NCI-H524 (cell line): Measurements from ENCODE around the gene CD37.
"Not testable (repeated sequence)": the region's sequence is repeated elsewhere in the genome, so short reads cannot be mapped to it uniquely, and the experiment has no call there.

ENCODE experiments used
- DNase-seq, 2 experiments: peaks; one replicate each; lab custom pipeline; 2025; lab: John Stamatoyannopoulos, UW

CD37 gene

GRCh38 chr19:49335071-49335783 is at the start of gene CD37:
TSS of gene CD37 (plus strand) at chr19:49335406. CDS start at chr19:49335541, 135 bp downstream.
- DNase-seq, result no peak

GRCh38 chr19:49287141-49287770 is 48.0 kb upstream of the CD37 start:
- no peak for DNase-seq

GRCh38 chr19:49288205-49288604 is 47.0 kb upstream of the CD37 start:
- DNase-seq, result not testable (repeated sequence)

- DNase-seq, result not testable (repeated sequence)
These were observed 45.9 kb upstream of the CD37 start for GRCh38 chr19:49289286-49289685.

- DNase-seq, result no peak
These were observed 44.7 kb upstream of the CD37 start for GRCh38 chr19:49290517-49290916.

GRCh38 chr19:49294401-49294800 is 40.8 kb upstream of the CD37 start:
- no peak for DNase-seq

GRCh38 chr19:49295208-49295880 is 39.9 kb upstream of the CD37 start:
- DNase-seq, result no peak

- no peak for DNase-seq
These were observed 37.8 kb upstream of the CD37 start for GRCh38 chr19:49297403-49297802.

- not testable (repeated sequence) for DNase-seq
These were observed 36.6 kb upstream of the CD37 start for GRCh38 chr19:49298653-49299052.

GRCh38 chr19:49301165-49301865 is 33.9 kb upstream of the CD37 start:
- peak; percentile 43 to 84 for DNase-seq

- DNase-seq, result no peak
These were observed 33.3 kb upstream of the CD37 start for GRCh38 chr19:49301866-49302252.

GRCh38 chr19:49306734-49307133 is 28.5 kb upstream of the CD37 start:
- DNase-seq, result peak in 1 of 2 experiments; percentile 28

- DNase-seq, result no peak
These were observed 26.1 kb upstream of the CD37 start for GRCh38 chr19:49309087-49309486.

GRCh38 chr19:49315111-49315510 is 20.1 kb upstream of the CD37 start:
- peak in 1 of 2 experiments; percentile 54 for DNase-seq

- DNase-seq, result no peak
These were observed 18.9 kb upstream of the CD37 start for GRCh38 chr19:49316284-49316683.

- DNase-seq, result no peak
These were observed 16.9 kb upstream of the CD37 start for GRCh38 chr19:49318296-49318695.

GRCh38 chr19:49324801-49325576 is 10.2 kb upstream of the CD37 start, which contains the start of gene SLC6A16:
TSS of gene SLC6A16 (minus strand) at chr19:49325191. CDS start at chr19:49311347, 13,844 bp downstream.
- DNase-seq, result no peak

GRCh38 chr19:49325756-49326155 is 9.4 kb upstream of the CD37 start:
- DNase-seq, result not testable (repeated sequence)

- no peak for DNase-seq
These were observed 9.0 kb upstream of the CD37 start for GRCh38 chr19:49326165-49326704.

GRCh38 chr19:49327878-49328544 is 7.2 kb upstream of the CD37 start:
- DNase-seq, result peak in 1 of 2 experiments; percentile 30

- peak; percentile 47 to 82 for DNase-seq
These were observed 6.5 kb upstream of the CD37 start for GRCh38 chr19:49328741-49329140.
